Measurements from ENCODE around the gene RHAG.
"Not testable (repeated sequence)": the region's sequence is repeated elsewhere in the genome, so short reads cannot be mapped to it uniquely, and the experiment has no call there.

Gene RHAG

DNA sequence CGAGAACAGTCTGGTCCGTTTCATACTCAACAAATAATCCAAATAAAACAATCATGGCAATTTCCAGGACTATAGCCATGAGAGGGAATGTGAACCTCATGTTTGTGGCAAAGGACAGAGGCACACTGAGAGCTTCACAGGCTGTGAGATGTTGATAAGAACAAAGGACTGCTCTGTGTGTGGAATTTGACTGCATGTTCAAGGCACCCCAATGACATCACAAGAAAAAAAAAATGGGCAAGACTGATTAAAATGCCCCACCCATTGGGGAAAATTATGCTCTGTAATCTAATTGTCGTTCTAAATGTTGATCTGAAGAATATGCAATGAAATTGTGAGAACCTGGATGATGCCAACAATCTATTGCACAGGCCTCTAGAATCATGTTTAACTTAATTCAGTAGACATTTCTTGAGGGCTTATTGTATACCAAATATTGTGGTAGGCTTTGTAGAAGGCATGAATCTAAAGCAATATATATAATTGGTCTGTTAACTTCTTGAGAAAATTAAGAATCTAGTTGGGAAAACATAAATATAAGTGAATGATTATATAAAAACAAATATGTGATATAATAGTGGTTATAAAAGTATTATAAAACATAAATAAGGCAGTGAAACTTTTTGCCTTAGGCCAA, at the start of gene RHAG:
TSS of gene RHAG (minus strand) at position 127 of the 637 bp plus-strand sequence. CDS start at position 100, 27 bp downstream.
- DNase-seq = no peak

GRCh38 chr6:49676671-49677281, 40.1 kb upstream of the RHAG start:
- no peak for DNase-seq

- no peak for DNase-seq
Measured at GRCh38 chr6:49675816-49676215, 39.2 kb upstream of the RHAG start.

DNA sequence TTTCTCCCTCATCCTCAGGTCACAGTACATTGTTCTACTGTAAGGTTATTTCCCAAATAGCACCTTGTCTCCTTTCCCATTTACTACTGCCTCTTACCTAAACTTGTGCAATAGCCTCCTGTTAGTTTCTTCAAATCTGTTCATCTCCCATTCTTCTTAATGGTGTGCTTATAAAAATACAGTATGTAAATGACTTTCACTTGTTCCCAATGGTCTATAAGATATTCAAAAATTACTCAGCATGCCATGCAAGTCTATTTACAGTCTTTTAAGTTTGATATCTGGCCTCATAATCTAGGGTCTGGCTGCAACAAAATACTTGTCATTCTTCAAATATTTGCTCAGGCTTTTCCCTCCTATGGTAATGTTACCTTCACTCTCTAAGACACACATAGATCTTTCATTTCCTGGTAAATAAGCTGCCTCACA, 31.5 kb upstream of the RHAG start:
- no peak for DNase-seq

GRCh38 chr6:49666930-49667757, 30.5 kb upstream of the RHAG start:
- DNase-seq = no peak

DNA sequence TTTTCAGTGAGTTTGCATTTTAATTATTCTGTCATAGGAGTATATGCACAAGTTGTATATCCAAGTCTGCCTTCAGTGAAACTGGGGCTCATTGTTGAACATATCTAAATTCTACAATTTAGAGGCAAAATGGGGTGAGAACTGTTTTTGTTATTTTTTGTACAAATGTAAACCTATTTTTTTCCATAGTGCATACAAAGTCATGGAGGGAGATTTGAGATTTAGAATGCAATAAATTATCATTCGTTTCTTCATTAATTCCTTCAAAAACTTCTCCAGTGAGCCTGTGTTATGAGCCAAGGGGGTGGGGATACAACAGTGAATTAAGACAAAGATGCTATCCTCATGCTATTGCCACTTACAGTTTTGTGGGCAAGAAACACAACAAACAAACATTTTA, 29.8 kb upstream of the RHAG start:
- DNase-seq = no peak

DNA sequence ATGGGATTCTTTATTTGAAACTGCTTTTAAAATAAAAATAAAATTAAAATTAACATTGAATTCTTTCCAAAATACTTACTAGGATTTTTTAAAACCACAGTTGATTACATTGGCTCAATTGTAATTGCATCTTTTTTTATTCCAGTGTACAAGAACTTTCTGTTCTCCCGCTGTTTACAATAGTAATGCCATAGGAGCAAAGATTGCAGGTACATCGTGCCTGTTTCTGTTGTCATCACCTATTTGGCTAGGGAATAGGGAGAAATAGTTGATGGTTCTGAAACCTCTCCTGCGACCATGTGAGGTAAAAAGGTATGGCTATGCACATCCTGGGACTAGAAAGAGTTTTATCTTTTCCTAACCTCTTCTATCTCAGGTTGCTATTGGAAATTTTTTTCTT, 28.2 kb upstream of the RHAG start:
- DNase-seq = no peak

GRCh38 chr6:49664054-49664453, 27.4 kb upstream of the RHAG start:
- not testable (repeated sequence) for DNase-seq

DNA sequence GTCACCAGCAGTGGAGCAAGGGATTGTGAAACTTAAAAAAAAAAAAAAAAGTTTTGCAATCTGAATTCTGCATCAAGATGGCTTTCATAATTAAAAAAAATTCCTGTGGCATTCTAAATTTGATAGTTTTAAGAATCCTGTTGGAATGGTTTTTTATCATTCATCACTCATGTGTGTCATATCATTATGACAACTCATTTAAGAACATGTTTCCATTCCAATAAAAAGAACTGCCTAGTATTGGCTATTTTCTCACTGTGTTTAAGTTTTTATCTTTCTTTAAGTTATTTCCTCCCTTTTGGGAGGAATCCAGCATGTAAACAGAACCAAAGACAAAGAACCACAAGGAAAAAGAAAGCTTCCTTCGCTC, 26.2 kb upstream of the RHAG start:
- DNase-seq = no peak

- no peak for DNase-seq
Measured at GRCh38 chr6:49662231-49662891, 25.7 kb upstream of the RHAG start.

DNA sequence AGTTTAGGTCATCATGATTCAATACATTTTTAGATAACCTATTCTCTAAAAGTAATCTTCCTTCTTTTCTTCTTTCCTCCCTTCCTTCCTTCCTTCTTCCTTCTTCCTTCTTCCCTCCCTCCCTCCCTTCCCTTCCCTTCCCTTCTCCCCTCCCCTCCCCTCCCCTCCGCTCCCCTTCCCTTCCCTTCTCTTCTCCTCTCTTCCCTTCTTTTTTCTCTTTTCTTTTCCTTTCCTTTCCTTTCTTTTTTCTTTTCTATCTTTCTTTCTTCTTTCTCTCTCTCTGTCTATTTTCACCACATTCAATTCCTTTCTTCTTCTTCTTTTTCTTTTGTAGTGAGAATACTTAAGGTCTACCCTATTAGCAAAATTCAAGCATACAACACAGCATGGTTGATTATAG, 17.3 kb upstream of the RHAG start:
- no peak for DNase-seq

DNA sequence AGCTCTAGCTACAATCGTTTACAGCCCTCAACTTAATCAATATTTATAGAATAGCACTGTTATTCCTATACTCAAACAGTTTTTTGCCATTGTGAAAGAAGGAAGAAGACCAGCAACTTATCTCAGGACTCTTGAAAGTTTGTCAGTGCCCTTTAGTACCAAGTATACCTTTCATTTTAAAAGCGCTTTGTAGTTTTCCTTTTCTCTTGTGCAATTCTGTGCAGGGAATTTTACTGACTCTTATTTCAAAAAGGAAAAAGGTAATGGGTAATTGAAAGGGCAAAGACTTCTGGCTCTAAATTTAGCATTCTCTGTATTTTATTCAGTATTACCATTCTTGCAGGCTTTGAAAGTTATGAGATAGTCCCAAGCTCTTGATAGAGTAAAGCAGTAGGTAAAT, 16.8 kb upstream of the RHAG start:
- no peak for DNase-seq

DNA sequence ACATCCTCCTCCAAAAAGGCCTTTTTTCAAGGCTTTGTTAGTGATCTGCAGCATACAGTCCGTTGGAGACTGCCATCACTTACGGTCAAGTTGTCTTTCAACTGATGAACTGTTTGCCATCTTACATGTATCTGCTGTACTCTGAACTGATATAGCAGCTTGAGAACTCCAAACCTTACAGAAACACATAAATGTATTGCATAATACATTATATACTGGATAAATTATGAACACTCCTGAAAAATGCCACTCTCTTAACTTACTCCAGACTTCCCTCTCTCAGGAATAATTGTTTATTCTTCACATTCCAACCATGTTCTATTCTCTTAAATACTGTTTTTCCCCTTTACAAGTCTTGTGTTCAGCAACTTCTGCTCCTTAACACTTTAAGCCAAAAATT, 14.6 kb upstream of the RHAG start:
- DNase-seq = no peak

DNA sequence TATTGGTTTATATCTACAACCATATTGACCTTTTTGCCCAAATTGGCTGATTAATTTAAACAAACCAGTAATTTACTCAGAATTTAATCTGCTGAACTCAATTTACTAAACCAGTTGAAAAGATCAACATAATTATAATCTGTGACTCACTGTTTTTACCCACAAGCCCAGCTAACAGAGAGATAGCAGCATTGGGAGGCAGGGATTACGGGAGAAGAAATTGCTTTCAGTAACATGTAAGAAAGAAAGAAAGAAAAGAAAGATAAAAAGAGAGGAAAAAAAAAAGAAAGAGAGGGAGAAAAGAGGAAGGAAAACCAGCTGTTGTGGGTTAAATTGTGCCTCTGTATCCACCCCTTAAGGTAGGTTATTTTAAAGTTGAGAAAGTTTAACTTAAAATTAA, 13.3 kb upstream of the RHAG start:
- no peak for DNase-seq

DNA sequence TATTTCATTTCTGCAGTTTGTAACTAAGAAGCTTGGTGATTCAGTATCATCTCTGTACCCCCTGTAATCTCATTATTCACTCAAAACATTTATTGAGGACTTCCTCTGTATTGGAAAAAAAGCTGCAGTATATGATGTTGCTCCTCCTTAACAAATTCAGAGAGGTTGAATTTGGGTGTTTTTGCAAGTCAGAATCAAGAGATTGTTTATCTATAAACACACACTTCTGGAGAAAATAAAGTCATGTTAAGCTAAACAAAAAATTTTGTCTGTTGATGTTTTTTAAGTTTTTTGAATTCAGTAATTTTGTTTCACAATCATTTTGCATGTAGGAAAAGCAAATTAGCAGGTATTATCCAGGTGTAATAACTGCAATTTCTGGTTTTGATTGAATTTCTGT, 11.4 kb upstream of the RHAG start:
- no peak for DNase-seq

GRCh38 chr6:49647476-49647875, 10.8 kb upstream of the RHAG start:
- DNase-seq = no peak

DNA sequence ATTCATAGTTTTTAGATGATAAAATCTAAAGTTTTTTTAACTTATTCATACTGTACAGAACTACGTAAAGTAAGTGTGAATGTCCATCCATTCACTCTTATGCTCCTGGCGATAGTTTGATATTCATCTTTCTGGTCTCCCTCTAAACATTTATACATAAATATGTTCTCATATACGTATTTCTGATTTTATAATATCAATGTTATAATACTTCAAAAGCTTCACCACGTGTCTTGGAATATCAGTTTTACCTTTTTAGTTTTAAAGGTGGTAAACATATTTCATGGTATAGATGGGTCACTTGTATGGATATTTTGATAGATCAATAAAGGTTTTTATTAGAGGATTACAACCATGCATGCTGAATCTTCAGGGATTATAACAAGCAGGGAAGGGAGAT, 10.3 kb upstream of the RHAG start:
- no peak for DNase-seq

- no peak for DNase-seq
Measured at GRCh38 chr6:49646130-49646824, 9.6 kb upstream of the RHAG start.

DNA sequence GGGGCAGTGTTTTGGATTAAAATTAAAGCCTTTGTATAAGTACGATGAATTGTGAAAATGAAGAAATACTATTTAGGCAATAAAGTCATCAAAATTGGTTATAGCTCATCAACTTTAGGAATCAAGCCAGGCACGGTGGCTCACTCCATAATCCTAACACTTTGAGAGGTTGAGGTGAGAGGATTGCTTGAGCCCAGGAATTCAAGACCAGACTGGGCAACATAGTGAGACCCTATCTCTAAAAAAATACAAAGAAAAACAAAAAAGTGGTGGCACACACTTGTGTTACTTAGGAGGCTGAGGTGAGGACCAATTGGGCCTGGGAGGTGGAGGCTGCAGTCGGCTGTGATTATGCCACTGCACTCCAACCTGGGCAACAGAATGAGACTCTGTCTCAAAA, 8.5 kb upstream of the RHAG start:
- DNase-seq = no peak

DNA sequence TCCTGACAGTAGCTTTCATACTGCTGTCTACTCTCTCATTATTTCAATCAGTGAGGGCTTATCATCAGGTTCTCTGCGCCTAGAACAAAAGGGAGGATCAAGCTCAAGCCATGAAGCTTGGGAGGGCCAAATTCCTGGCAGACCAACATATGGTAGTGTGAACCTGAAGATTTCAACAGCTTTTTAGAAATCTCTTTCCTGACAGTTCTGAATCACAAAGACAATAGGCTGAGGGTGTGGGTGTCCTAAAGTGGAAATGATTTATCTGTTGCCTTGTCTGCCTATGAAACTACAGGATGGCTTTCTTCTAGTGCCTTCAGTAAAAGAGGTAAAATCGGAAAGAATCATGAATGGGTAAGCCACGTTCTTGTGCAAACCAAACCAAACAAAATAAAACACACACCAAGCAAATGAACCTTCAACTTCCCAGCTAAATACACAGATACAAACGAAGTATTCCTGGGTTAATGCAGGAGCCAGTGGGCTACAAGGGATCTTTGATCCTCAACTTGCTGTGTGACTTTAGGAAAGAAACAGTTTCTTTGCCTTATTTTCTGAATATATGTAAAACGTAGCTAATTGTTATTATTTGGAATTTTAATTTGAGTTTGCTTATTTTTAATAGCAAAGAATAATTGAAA, 2.7 kb upstream of the RHAG start:
- no peak for DNase-seq

DNA sequence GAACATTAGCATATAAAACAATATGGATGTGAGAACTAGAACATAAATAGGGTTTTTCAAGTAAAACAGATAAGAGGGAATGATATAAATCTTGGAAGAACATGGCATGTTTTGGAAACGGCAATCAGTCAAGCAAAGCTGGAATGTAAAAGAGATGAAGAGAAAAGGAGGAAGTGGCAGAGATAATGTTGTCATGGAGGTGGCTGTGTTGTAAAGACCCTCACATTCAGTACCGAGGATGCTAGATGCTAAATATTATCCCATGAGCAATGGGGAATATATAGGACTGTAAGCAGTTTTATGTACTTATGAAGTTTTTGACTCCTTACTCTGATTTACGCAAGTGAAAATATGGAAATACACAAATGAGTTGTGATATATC, 702 bp upstream of the RHAG start:
- DNase-seq = no peak

GRCh38 chr6:49635978-49636712, 494 bp downstream of the RHAG start:
- no peak for DNase-seq
